PC-9 (cell line): ENCODE measurements around the gene SLC4A1AP.

Experiments
- EZH2 ChIP-seq: fragments of 200-600 bp; sonication (generic); IDR thresholded peaks from 2 replicates; pipeline ENCODE4 v1.8.0; 2017; ENCODE audit warnings: antibody characterized with exemption, low read depth
- TF ChIP-seq, protein P1 (sequence below): fragments of 200-600 bp; sonication (generic); conservative IDR thresholded peaks from 2 replicates; pipeline ENCODE4 v1.6.1; 2017; ENCODE audit warnings: mixed run types, antibody characterized with exemption, mild to moderate bottlenecking, moderate library complexity

- TF ChIP-seq, protein P1, sequence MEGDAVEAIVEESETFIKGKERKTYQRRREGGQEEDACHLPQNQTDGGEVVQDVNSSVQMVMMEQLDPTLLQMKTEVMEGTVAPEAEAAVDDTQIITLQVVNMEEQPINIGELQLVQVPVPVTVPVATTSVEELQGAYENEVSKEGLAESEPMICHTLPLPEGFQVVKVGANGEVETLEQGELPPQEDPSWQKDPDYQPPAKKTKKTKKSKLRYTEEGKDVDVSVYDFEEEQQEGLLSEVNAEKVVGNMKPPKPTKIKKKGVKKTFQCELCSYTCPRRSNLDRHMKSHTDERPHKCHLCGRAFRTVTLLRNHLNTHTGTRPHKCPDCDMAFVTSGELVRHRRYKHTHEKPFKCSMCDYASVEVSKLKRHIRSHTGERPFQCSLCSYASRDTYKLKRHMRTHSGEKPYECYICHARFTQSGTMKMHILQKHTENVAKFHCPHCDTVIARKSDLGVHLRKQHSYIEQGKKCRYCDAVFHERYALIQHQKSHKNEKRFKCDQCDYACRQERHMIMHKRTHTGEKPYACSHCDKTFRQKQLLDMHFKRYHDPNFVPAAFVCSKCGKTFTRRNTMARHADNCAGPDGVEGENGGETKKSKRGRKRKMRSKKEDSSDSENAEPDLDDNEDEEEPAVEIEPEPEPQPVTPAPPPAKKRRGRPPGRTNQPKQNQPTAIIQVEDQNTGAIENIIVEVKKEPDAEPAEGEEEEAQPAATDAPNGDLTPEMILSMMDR = no peak
- TF ChIP-seq EZH2 = no peak
Observed at GRCh38 chr2:27653397-27653796, 10.3 kb upstream of the SLC4A1AP start.
